Measurements from ENCODE around the gene LDB2.

- TF ChIP-seq USF1 (IDR thresholded peaks at IDR 0.05), result no peak
- TF ChIP-seq CREB1 (IDR thresholded peaks at IDR 0.05; ENCODE audit: low read depth), result no peak
- no peak for TF ChIP-seq YY1 (IDR thresholded peaks at IDR 0.05; ENCODE audit: low read depth)
These were observed 93.9 kb downstream of the LDB2 start for GRCh38 chr4:16804581-16804980.
